Keratinocyte (primary cell): ENCODE data around the gene OR2L8. TPM values are rescaled to one million over a fixed set of nuclear protein-coding genes. Genes with fewer than 3 reads are reported as not detected.

Source experiments
- DNase-seq: peaks from one replicate; pipeline ENCODE4 v3.0.0-alpha.2; 2011; ENCODE audit warnings: low read depth, missing footprints, low spot score
- FAIRE-seq: peaks from 2 replicates; lab custom pipeline; 2011; peaks lifted over from hg19 to GRCh38; lab: Jason Lieb, UNC
- H2AFZ ChIP-seq: 2 replicates; pipeline ENCODE4 v1.6.0; 2012; ENCODE audit warnings: low read length, control low read depth, inconsistent platforms; ENCODE audit not compliant: control insufficient read depth
- H3K27ac ChIP-seq: 2 replicates; pipeline ENCODE4 v1.5.1; 2011; ENCODE audit warnings: low read length; ENCODE audit not compliant: control insufficient read depth, insufficient read depth
- H3K27me3 ChIP-seq: 3 replicates; pipeline ENCODE4 v1.6.0; 2011; ENCODE audit warnings: low read length; ENCODE audit not compliant: control insufficient read depth, insufficient read depth; ENCODE audit errors: extremely low read depth
- H3K36me3 ChIP-seq, 2 experiments: 2 replicates in 1 of 2; 3 replicates in 1 of 2; pipeline ENCODE4 v1.5.1; 2011; ENCODE audit warnings: low read length in 2 of 2, mild to moderate bottlenecking in 1 of 2; ENCODE audit not compliant: control insufficient read depth in 2 of 2, insufficient read depth in 2 of 2; ENCODE audit errors: extremely low read depth in 1 of 2
- H3K4me1 ChIP-seq: 3 replicates; pipeline ENCODE4 v1.5.1; 2011; ENCODE audit warnings: low read length; ENCODE audit not compliant: control insufficient read depth, insufficient read depth; ENCODE audit errors: extremely low read depth
- H3K4me2 ChIP-seq: 3 replicates; pipeline ENCODE4 v1.6.0; 2011; ENCODE audit warnings: low read depth, low read length; ENCODE audit not compliant: control insufficient read depth, insufficient read depth; ENCODE audit errors: extremely low read depth
- H3K4me3 ChIP-seq, 3 experiments: fragments of 200-600 bp in 1 of 3; sonication (generic) in 1 of 3; 2 replicates in 2 of 3; 3 replicates in 1 of 3; pipeline ENCODE4 v1.5.1; 2011 to 2016; ENCODE audit warnings: low read length in 3 of 3, mild to moderate bottlenecking in 3 of 3, control low read depth in 2 of 3, inconsistent platforms in 1 of 3, low read depth in 1 of 3, mixed read lengths in 1 of 3, mixed run types in 1 of 3, moderate library complexity in 1 of 3; ENCODE audit not compliant: control insufficient read depth in 2 of 3, insufficient read depth in 2 of 3; ENCODE audit errors: extremely low read depth in 1 of 3
- H3K79me2 ChIP-seq: 2 replicates; pipeline ENCODE4 v1.6.0; 2012; ENCODE audit warnings: low read length; ENCODE audit not compliant: control insufficient read depth, insufficient read depth
- H3K9ac ChIP-seq: 3 replicates; pipeline ENCODE4 v1.6.0; 2011; ENCODE audit warnings: low read length; ENCODE audit not compliant: control insufficient read depth, insufficient read depth; ENCODE audit errors: extremely low read depth
- H3K9me1 ChIP-seq: 3 replicates; pipeline ENCODE4 v1.6.0; 2011; ENCODE audit warnings: low read length; ENCODE audit not compliant: control insufficient read depth, insufficient read depth; ENCODE audit errors: extremely low read depth
- H3K9me3 ChIP-seq: 2 replicates; pipeline ENCODE4 v1.5.1; 2012; ENCODE audit warnings: low read depth, low read length; ENCODE audit not compliant: control insufficient read depth
- H4K20me1 ChIP-seq: 3 replicates; pipeline ENCODE4 v1.6.0; 2011; ENCODE audit warnings: low read length; ENCODE audit not compliant: control insufficient read depth, insufficient read depth; ENCODE audit errors: extremely low read depth
- CTCF ChIP-seq, 3 experiments: IDR thresholded peaks in 1 of 3; conservative IDR thresholded peaks in 1 of 3; optimal IDR thresholded peaks in 1 of 3; 2 replicates in 2 of 3; 3 replicates in 1 of 3; pipeline versions ENCODE3 to v1.5.1; 2011; ENCODE audit warnings: low read length in 3 of 3, mild to moderate bottlenecking in 3 of 3, moderate library complexity in 2 of 3, control low read depth in 1 of 3, inconsistent platforms in 1 of 3; ENCODE audit not compliant: insufficient read depth in 2 of 3; ENCODE audit errors: extremely low read depth in 1 of 3
- EZH2 ChIP-seq: IDR thresholded peaks from one replicate; pipeline ENCODE4 v1.6.1; 2012; ENCODE audit warnings: inconsistent platforms, mild to moderate bottlenecking, low read length, moderate library complexity
- dilution Hi-C: fragments of 300-500 bp; cut with MboI; formaldehyde crosslinking; loops from one replicate; pipeline ENCODE4 v1.7.0; 2020; ENCODE audit warnings: low sequenced_read_pairs; ENCODE audit not compliant: extremely low pct_ligation_motif_present
- polyA plus RNA-seq, 5 experiments: library from polyadenylated mRNA; depleted of rRNA in 3 of 5; stranded (reverse) in 3 of 5; stranded (forward) in 1 of 5; unstranded in 1 of 5; fragments of >200 nt; gene quantifications; 1 replicate in 1 of 5; 2 replicates in 3 of 5; 3 replicates in 1 of 5; pipeline versions ENCODE4 v1.2.1 to v1.2.3, GENCODE V29; 2011 to 2012; ENCODE audit warnings: missing spikeins in 2 of 5, low read depth in 1 of 5, low replicate concordance in 1 of 5

The OR2L8 gene
- polyA plus RNA-seq, 1 donor (not counting 4 experiments of a cell fraction or from before 2014, with no cell fraction given), result not detected

GRCh38 chr1:247953408-247953807, 4.8 kb downstream of the OR2L8 start:
- Histone ChIP-seq H3K9me1 (no peaks in the 10 kb centered on the region), H3K27ac (no peak overlapping the region), H2AFZ (no peak overlapping the region), H3K4me3 (no peak overlapping the region), H3K4me1 (no peaks in the 10 kb centered on the region), H3K4me2 (no peak overlapping the region), H3K9me3 (peaks cover 5% of the 10 kb centered on the region), H3K9ac (no peak overlapping the region), H4K20me1 (no peaks in the 10 kb centered on the region), H3K27me3 (no peaks in the 10 kb centered on the region), H3K36me3 (no peaks in the 10 kb centered on the region), H3K79me2 (no peaks in the 10 kb centered on the region)
- dilution Hi-C loops, result no loop called here
- DNase-seq (no peak), FAIRE-seq (no peak)
- TF ChIP-seq CTCF (optimal IDR thresholded peaks at IDR 0.05 in 1 of 3, IDR thresholded peaks at IDR 0.05 in 1 of 3, conservative IDR thresholded peaks at IDR 0.05 in 1 of 3; ENCODE audit: extremely low read depth in 1 of 3, insufficient read depth in 2 of 3, low read length in 3 of 3), result no peak
- no peak for TF ChIP-seq EZH2

- no peaks in the 10 kb centered on the region for H3K9me3 ChIP-seq
- H3K36me3 ChIP-seq, result no peaks in the 10 kb centered on the region
- DNase-seq, result no peak
- H3K27ac ChIP-seq, result no peak overlapping the region
- FAIRE-seq, result no peak
- no peak overlapping the region for H2AFZ ChIP-seq
- no peak overlapping the region for H3K4me2 ChIP-seq
- no peak overlapping the region for H3K9ac ChIP-seq
- TF ChIP-seq CTCF (optimal IDR thresholded peaks at IDR 0.05 in 1 of 3, IDR thresholded peaks at IDR 0.05 in 1 of 3, conservative IDR thresholded peaks at IDR 0.05 in 1 of 3; ENCODE audit: extremely low read depth in 1 of 3, insufficient read depth in 2 of 3, low read length in 3 of 3) (no peak), EZH2 (no peak)
- H3K4me1 ChIP-seq, result peaks cover 5% of the 10 kb centered on the region
- H3K27me3 ChIP-seq, result no peaks in the 10 kb centered on the region
- H3K4me3 ChIP-seq, result no peak overlapping the region
- no peaks in the 10 kb centered on the region for H3K79me2 ChIP-seq
- H4K20me1 ChIP-seq, result no peaks in the 10 kb centered on the region
- no peaks in the 10 kb centered on the region for H3K9me1 ChIP-seq
- dilution Hi-C loops, result no loop called here
Measured at GRCh38 chr1:247961791-247962190, 13.1 kb downstream of the OR2L8 start.
